Activated naive CD8-positive, alpha-beta T cell treated with anti-CD3 and anti-CD28 coated beads for 36 hours (primary cell): Measurements from ENCODE around the gene PTPRH. TPM values are rescaled to one million over a fixed set of nuclear protein-coding genes. Genes with fewer than 3 reads are reported as not detected.

Experiments
- DNase-seq: peaks from one replicate; pipeline ENCODE4 v3.0.0; 2021
- H3K27ac Mint-ChIP-seq: one replicate; pipeline ENCODE4 v1.8.0; 2022; ENCODE audit warnings: mild to moderate bottlenecking, moderate library complexity, mixed read lengths
- H3K27me3 Mint-ChIP-seq: one replicate; pipeline ENCODE4 v1.8.0; 2022; ENCODE audit warnings: mild to moderate bottlenecking, mixed read lengths
- H3K36me3 Mint-ChIP-seq: one replicate; pipeline ENCODE4 v1.8.0; 2021; ENCODE audit warnings: mild to moderate bottlenecking, mixed read lengths
- H3K4me1 Mint-ChIP-seq: one replicate; pipeline ENCODE4 v1.8.0; 2021; ENCODE audit warnings: mixed read lengths
- H3K4me3 Mint-ChIP-seq: one replicate; pipeline ENCODE4 v1.8.0; 2022; ENCODE audit warnings: mild to moderate bottlenecking, moderate library complexity, mixed read lengths
- H3K9me3 Mint-ChIP-seq: one replicate; pipeline ENCODE4 v1.8.0; 2022; ENCODE audit warnings: mixed read lengths
- total RNA-seq, 2 experiments: library from RNA; stranded (reverse); gene quantifications; one replicate each; pipeline ENCODE4 v1.2.3, GENCODE V29; 2021

PTPRH gene
- total RNA-seq, 2 experiments from 2014 or later: not detected

- H3K4me1 Mint-ChIP-seq: peaks cover 8% of the 10 kb centered on the region
- no peak overlapping the region for H3K27ac Mint-ChIP-seq
- peaks cover 5% of the 10 kb centered on the region for H3K36me3 Mint-ChIP-seq
- H3K27me3 Mint-ChIP-seq: peaks cover 47% of the 10 kb centered on the region
- H3K9me3 Mint-ChIP-seq: peaks cover 16% of the 10 kb centered on the region
- DNase-seq: no peak
- H3K4me3 Mint-ChIP-seq: no peak overlapping the region
These were observed 55.5 kb downstream of the PTPRH start for GRCh38 chr19:55153652-55154264.

GRCh38 chr19:55152017-55152416 is 57.3 kb downstream of the PTPRH start:
- Mint-ChIP-seq H3K36me3 (peaks cover 5% of the 10 kb centered on the region), H3K9me3 (peaks cover 16% of the 10 kb centered on the region), H3K4me1 (peaks cover 8% of the 10 kb centered on the region), H3K27me3 (peaks cover 46% of the 10 kb centered on the region), H3K4me3 (no peak overlapping the region), H3K27ac (peak overlapping the region; percentile 61)
- DNase-seq: no peak

GRCh38 chr19:55149078-55150003 is 60.0 kb downstream of the PTPRH start, which contains the start of gene TNNT1:
Gene TNNT1 (minus strand): TSS chr19:55149206. CDS start chr19:55147157, 2,049 bp downstream.
- Mint-ChIP-seq H3K36me3 (peaks cover 5% of the 10 kb centered on the region), H3K9me3 (peaks cover 16% of the 10 kb centered on the region), H3K27me3 (peaks cover 54% of the 10 kb centered on the region), H3K4me1 (peaks cover 7% of the 10 kb centered on the region), H3K4me3 (no peak within 1 kb of the TSS), H3K27ac (no peak within 1 kb of the TSS)
- no peak for DNase-seq

- no peak overlapping the region for H3K4me3 Mint-ChIP-seq
- peaks cover 71% of the 10 kb centered on the region for H3K27me3 Mint-ChIP-seq
- no peak for DNase-seq
- peaks cover 11% of the 10 kb centered on the region for H3K9me3 Mint-ChIP-seq
- H3K27ac Mint-ChIP-seq: no peak overlapping the region
- peaks cover 6% of the 10 kb centered on the region for H3K4me1 Mint-ChIP-seq
- peaks cover 5% of the 10 kb centered on the region for H3K36me3 Mint-ChIP-seq
These were observed 61.6 kb downstream of the PTPRH start for GRCh38 chr19:55147545-55148251.

- Mint-ChIP-seq H3K27ac (no peak overlapping the region), H3K27me3 (peaks cover 75% of the 10 kb centered on the region)
These were observed 62.5 kb downstream of the PTPRH start for GRCh38 chr19:55146705-55147273.

GRCh38 chr19:55146078-55146704 is 63.1 kb downstream of the PTPRH start:
- Mint-ChIP-seq H3K27me3 (peaks cover 81% of the 10 kb centered on the region), H3K27ac (no peak overlapping the region), H3K36me3 (no peaks in the 10 kb centered on the region), H3K4me1 (no peaks in the 10 kb centered on the region), H3K9me3 (peaks cover under 1% of the 10 kb centered on the region), H3K4me3 (no peak overlapping the region)
- DNase-seq: peak; percentile 30

More at GRCh38 chr19:55146705-55147273, 62.5 kb downstream of the PTPRH start:
- H3K4me1 Mint-ChIP-seq: peaks cover under 1% of the 10 kb centered on the region
- peaks cover under 1% of the 10 kb centered on the region for H3K36me3 Mint-ChIP-seq
- peaks cover 5% of the 10 kb centered on the region for H3K9me3 Mint-ChIP-seq
- no peak overlapping the region for H3K4me3 Mint-ChIP-seq
- DNase-seq: no peak

- no peak for DNase-seq
- no peaks in the 10 kb centered on the region for H3K9me3 Mint-ChIP-seq
- H3K4me3 Mint-ChIP-seq: no peak overlapping the region
- H3K36me3 Mint-ChIP-seq: no peaks in the 10 kb centered on the region
- H3K4me1 Mint-ChIP-seq: peaks cover 2% of the 10 kb centered on the region
- peaks cover 84% of the 10 kb centered on the region for H3K27me3 Mint-ChIP-seq
- no peak overlapping the region for H3K27ac Mint-ChIP-seq
These were observed 64.1 kb downstream of the PTPRH start for GRCh38 chr19:55145232-55145631.

GRCh38 chr19:55141696-55142095 is 67.6 kb downstream of the PTPRH start:
- Mint-ChIP-seq H3K27me3 (peaks cover 74% of the 10 kb centered on the region), H3K36me3 (no peaks in the 10 kb centered on the region), H3K4me3 (no peak overlapping the region), H3K9me3 (no peaks in the 10 kb centered on the region), H3K27ac (no peak overlapping the region), H3K4me1 (peaks cover 2% of the 10 kb centered on the region)
- no peak for DNase-seq

GRCh38 chr19:55137915-55138314 is 71.4 kb downstream of the PTPRH start:
- Mint-ChIP-seq H3K4me1 (peaks cover 2% of the 10 kb centered on the region), H3K27ac (no peak overlapping the region), H3K27me3 (peaks cover 67% of the 10 kb centered on the region), H3K9me3 (no peaks in the 10 kb centered on the region), H3K36me3 (no peaks in the 10 kb centered on the region), H3K4me3 (no peak overlapping the region)
- DNase-seq: no peak

- Mint-ChIP-seq H3K36me3 (no peaks in the 10 kb centered on the region), H3K4me1 (peaks cover 3% of the 10 kb centered on the region), H3K27me3 (peaks cover 69% of the 10 kb centered on the region), H3K27ac (no peak overlapping the region), H3K4me3 (no peak overlapping the region), H3K9me3 (no peaks in the 10 kb centered on the region)
- no peak for DNase-seq
These were observed 72.8 kb downstream of the PTPRH start for GRCh38 chr19:55136399-55137102.

GRCh38 chr19:55134736-55135135 is 74.6 kb downstream of the PTPRH start:
- peaks cover 2% of the 10 kb centered on the region for H3K4me1 Mint-ChIP-seq

GRCh38 chr19:55133639-55134444 is 75.5 kb downstream of the PTPRH start:
- H3K9me3 Mint-ChIP-seq: no peaks in the 10 kb centered on the region
- H3K4me1 Mint-ChIP-seq: peaks cover 2% of the 10 kb centered on the region
- no peaks in the 10 kb centered on the region for H3K36me3 Mint-ChIP-seq
- H3K27ac Mint-ChIP-seq: no peak overlapping the region
- H3K4me3 Mint-ChIP-seq: no peak overlapping the region
- no peak for DNase-seq
- H3K27me3 Mint-ChIP-seq: peaks cover 72% of the 10 kb centered on the region

More at GRCh38 chr19:55134736-55135135, 74.6 kb downstream of the PTPRH start:
- Mint-ChIP-seq H3K4me3 (no peak overlapping the region), H3K36me3 (no peaks in the 10 kb centered on the region), H3K9me3 (no peaks in the 10 kb centered on the region), H3K27me3 (peaks cover 75% of the 10 kb centered on the region), H3K27ac (no peak overlapping the region)
- DNase-seq: no peak

- Mint-ChIP-seq H3K4me3 (no peak overlapping the region), H3K9me3 (no peaks in the 10 kb centered on the region), H3K4me1 (peaks cover 2% of the 10 kb centered on the region), H3K27me3 (peaks cover 69% of the 10 kb centered on the region), H3K36me3 (no peaks in the 10 kb centered on the region), H3K27ac (no peak overlapping the region)
- no peak for DNase-seq
These were observed 76.7 kb downstream of the PTPRH start for GRCh38 chr19:55132453-55133129.
